IMR-90 (cell line): ENCODE data around the gene MISP3. TPM values are rescaled to one million over a fixed set of nuclear protein-coding genes. Genes with fewer than 3 reads are reported as not detected.

Experiments used
- ATAC-seq: fragments of 200-7000 bp; cut with Tn5 transposase; 2 replicates; pipeline ENCODE4 v1.9.1; 2020; ENCODE audit warnings: low read depth, mild to moderate bottlenecking, moderate library complexity
- BruUV-seq: library from RNA; stranded (reverse); fragments of 400-500 nt; replicated peaks from 2 replicates; lab custom pipeline; 2021; lab: Mats Ljungman, UMichigan
- CTCF ChIA-PET: fragments of 300-600 bp; formaldehyde crosslinking; extraction: SDS; loops from one replicate; lab custom pipeline; 2021; ENCODE audit warnings: antibody characterized with exemption; lab: Yijun Ruan, JAX
- POLR2A ChIA-PET: fragments of 300-600 bp; sonication (Branson Sonifier 250); formaldehyde crosslinking; loops from one replicate; lab custom pipeline; 2022; ENCODE audit warnings: antibody characterized with exemption; ENCODE audit not compliant: unreplicated experiment; lab: Charles Lee
- DNase-seq: peaks from one replicate; pipeline ENCODE4 v3.0.0; 2013
- H2AFZ ChIP-seq: replicated peaks from 2 replicates; pipeline ENCODE3; 2013; ENCODE audit warnings: low read length, mild to moderate bottlenecking; ENCODE audit not compliant: poor library complexity
- H2AK5ac ChIP-seq: 2 replicates; pipeline ENCODE4 v1.6.1; 2013; ENCODE audit warnings: low read depth, low read length, inconsistent platforms
- H2AK9ac ChIP-seq: replicated peaks from 2 replicates; pipeline ENCODE3; 2013; ENCODE audit warnings: mild to moderate bottlenecking, low read depth, low read length, moderate library complexity; ENCODE audit not compliant: poor library complexity
- H2BK120ac ChIP-seq: 2 replicates; pipeline ENCODE4 v1.6.1; 2013; ENCODE audit warnings: low read depth, low read length, inconsistent platforms
- H2BK15ac ChIP-seq: 3 replicates; pipeline ENCODE4 v1.6.1; 2013; ENCODE audit warnings: low read depth, low read length, inconsistent platforms
- H2BK20ac ChIP-seq: 2 replicates; pipeline ENCODE4 v1.6.1; 2013; ENCODE audit warnings: low read depth, mild to moderate bottlenecking, inconsistent platforms, low read length, moderate library complexity
- H2BK5ac ChIP-seq: 2 replicates; pipeline ENCODE4 v1.6.1; 2013; ENCODE audit warnings: mild to moderate bottlenecking, low read depth, low read length, inconsistent platforms; ENCODE audit not compliant: poor library complexity, severe bottlenecking
- H3K14ac ChIP-seq: replicated peaks from 2 replicates; pipeline ENCODE4 v1.6.1; 2013; ENCODE audit warnings: low read depth, low read length, inconsistent platforms
- H3K18ac ChIP-seq: 2 replicates; pipeline ENCODE4 v1.6.1; 2013; ENCODE audit warnings: low read depth, low read length, control low read depth
- H3K23ac ChIP-seq: 2 replicates; pipeline ENCODE4 v1.6.1; 2013; ENCODE audit warnings: low read depth, low read length, inconsistent platforms
- H3K27ac ChIP-seq: 2 replicates; pipeline ENCODE4 v1.5.1; 2013; ENCODE audit warnings: mild to moderate bottlenecking, control low read depth, low read length; ENCODE audit not compliant: insufficient read depth
- H3K27me3 ChIP-seq: 2 replicates; pipeline ENCODE4 v1.6.1; 2013; ENCODE audit warnings: low read length; ENCODE audit not compliant: control insufficient read depth, insufficient read depth
- H3K36me3 ChIP-seq: 2 replicates; pipeline ENCODE4 v1.6.1; 2013; ENCODE audit warnings: low read length, mixed read lengths; ENCODE audit not compliant: control insufficient read depth, insufficient read depth
- H3K4ac ChIP-seq: 2 replicates; pipeline ENCODE4 v1.6.1; 2013; ENCODE audit warnings: low read depth, low read length, inconsistent platforms
- H3K4me1 ChIP-seq: 2 replicates; pipeline ENCODE4 v1.6.1; 2013; ENCODE audit warnings: low read length, mixed read lengths; ENCODE audit not compliant: control insufficient read depth, insufficient read depth
- H3K4me2 ChIP-seq: 2 replicates; pipeline ENCODE4 v1.6.1; 2013; ENCODE audit warnings: low read depth, mild to moderate bottlenecking, control low read depth, low read length, moderate library complexity
- H3K4me3 ChIP-seq: 2 replicates; pipeline ENCODE4 v1.5.1; 2013; ENCODE audit warnings: low read depth, mild to moderate bottlenecking, control low read depth, low read length, moderate library complexity; ENCODE audit not compliant: insufficient read depth
- H3K56ac ChIP-seq: 2 replicates; pipeline ENCODE4 v1.6.1; 2013; ENCODE audit warnings: low read length, inconsistent platforms; ENCODE audit not compliant: insufficient read depth; ENCODE audit errors: extremely low read depth
- H3K79me1 ChIP-seq, 2 experiments: 2 replicates each; pipeline ENCODE4 v1.6.1; 2013; ENCODE audit warnings: low read length in 2 of 2, inconsistent platforms in 1 of 2, low read depth in 1 of 2
- H3K9ac ChIP-seq: 2 replicates; pipeline ENCODE4 v1.6.1; 2013; ENCODE audit warnings: low read depth, low read length, control low read depth
- H3K9me1 ChIP-seq: 2 replicates; pipeline ENCODE4 v1.6.1; 2013; ENCODE audit warnings: low read length, inconsistent platforms; ENCODE audit not compliant: insufficient read depth
- H3K9me3 ChIP-seq: 2 replicates; pipeline ENCODE4 v1.6.1; 2013; ENCODE audit warnings: low read length; ENCODE audit not compliant: control insufficient read depth, insufficient read depth
- H4K20me1 ChIP-seq: 2 replicates; pipeline ENCODE4 v1.6.1; 2013; ENCODE audit warnings: low read length, inconsistent platforms; ENCODE audit not compliant: insufficient read depth
- H4K5ac ChIP-seq: 2 replicates; pipeline ENCODE4 v1.6.1; 2013; ENCODE audit warnings: mild to moderate bottlenecking, low read depth, low read length, control low read depth
- H4K8ac ChIP-seq, 2 experiments: 2 replicates each; pipeline ENCODE4 v1.6.1; 2013; ENCODE audit warnings: low read depth in 2 of 2, low read length in 2 of 2, control low read depth in 1 of 2, inconsistent platforms in 1 of 2
- H4K91ac ChIP-seq: 2 replicates; pipeline ENCODE4 v1.6.1; 2013; ENCODE audit warnings: low read depth, low read length, inconsistent platforms; ENCODE audit not compliant: insufficient read depth
- BHLHE40 ChIP-seq: fragments of 150-350 bp; IDR thresholded peaks from 2 replicates; pipeline ENCODE4 v1.6.1; 2016; ENCODE audit warnings: mild to moderate bottlenecking, low read depth, low read length
- CEBPB ChIP-seq: IDR thresholded peaks from 2 replicates; pipeline ENCODE4 v1.6.1; 2012; ENCODE audit warnings: low read depth, low read length, improper control_type of control experiment
- CHD1 ChIP-seq: IDR thresholded peaks from 2 replicates; pipeline ENCODE4 v1.6.1; 2012; ENCODE audit warnings: low read depth, low read length, improper control_type of control experiment
- ELK1 ChIP-seq: fragments of 150-350 bp; IDR thresholded peaks from 2 replicates; pipeline ENCODE4 v1.6.1; 2016; ENCODE audit warnings: low read depth, mild to moderate bottlenecking, low read length, moderate library complexity, borderline replicate concordance
- FOS ChIP-seq: fragments of 150-350 bp; IDR thresholded peaks from 2 replicates; pipeline ENCODE4 v1.6.1; 2016; ENCODE audit warnings: low read depth, low read length
- MAFK ChIP-seq: IDR thresholded peaks from 2 replicates; pipeline ENCODE4 v1.6.1; 2012; ENCODE audit warnings: low read depth, low read length, improper control_type of control experiment
- MAZ ChIP-seq: IDR thresholded peaks from 2 replicates; pipeline ENCODE4 v1.6.1; 2012; ENCODE audit warnings: low read depth, mild to moderate bottlenecking, low read length, improper control_type of control experiment, moderate library complexity, borderline replicate concordance
- MXI1 ChIP-seq: IDR thresholded peaks from 2 replicates; pipeline ENCODE4 v1.6.1; 2012; ENCODE audit warnings: low read depth, mild to moderate bottlenecking, low read length, moderate library complexity, borderline replicate concordance
- NFE2L2 ChIP-seq: fragments of 150-350 bp; IDR thresholded peaks from 2 replicates; pipeline ENCODE4 v1.6.1; 2016; ENCODE audit warnings: low read depth, mild to moderate bottlenecking, low read length
- POLR2A ChIP-seq: IDR thresholded peaks from 2 replicates; pipeline ENCODE4 v1.6.1; 2012; ENCODE audit warnings: mild to moderate bottlenecking, low read depth, low read length
- RAD21 ChIP-seq: IDR thresholded peaks from 2 replicates; pipeline ENCODE4 v1.6.1; 2012; ENCODE audit warnings: low read length, improper control_type of control experiment
- RCOR1 ChIP-seq: IDR thresholded peaks from 2 replicates; pipeline ENCODE4 v1.6.1; 2012; ENCODE audit warnings: mild to moderate bottlenecking, low read length, improper control_type of control experiment; ENCODE audit not compliant: insufficient replicate concordance
- RFX5 ChIP-seq: IDR thresholded peaks from 2 replicates; pipeline ENCODE4 v1.8.0; 2012; ENCODE audit warnings: low read depth, mild to moderate bottlenecking, low read length, moderate library complexity
- SMC3 ChIP-seq: fragments of 150-350 bp; IDR thresholded peaks from 2 replicates; pipeline ENCODE4 v1.6.1; 2016; ENCODE audit warnings: low read depth, mild to moderate bottlenecking, antibody characterized with exemption, low read length, moderate library complexity
- WGBS, 2 experiments: methylation state at CpG; one replicate each; pipeline versions ENCODE4 v1.1.5 to v1.1.7; 2013; ENCODE audit warnings: missing lambda C conversion rate in 2 of 2; ENCODE audit not compliant: insufficient read length in 1 of 2; ENCODE audit errors: extremely low coverage in 2 of 2; 5-methylcytosine and 5-hydroxymethylcytosine counted together
- dilution Hi-C: fragments of 300-500 bp; cut with HindIII; formaldehyde crosslinking; loops from one replicate; pipeline ENCODE4 v1.14.3; 2018; ENCODE audit warnings: low sequenced_read_pairs; ENCODE audit not compliant: unreplicated experiment
- in situ Hi-C: fragments of 300-500 bp; cut with MboI; formaldehyde crosslinking; loops from 3 replicates; pipeline ENCODE4 v1.14.3; 2019; ENCODE audit warnings: low sequenced_read_pairs, inconsistent platforms, mixed read lengths
- intact Hi-C: fragments of 100-400 bp; cut with micrococcal nuclease; formaldehyde crosslinking; loops from 2 replicates; pipeline ENCODE4 v1.10.0; 2022
- polyA plus RNA-seq, 3 experiments: library from polyadenylated mRNA; depleted of rRNA; stranded (reverse); fragments of >200 nt; gene quantifications; 2 replicates each; pipeline ENCODE4 v1.2.3, GENCODE V29; 2012; ENCODE audit warnings: low replicate concordance in 1 of 3
- total RNA-seq: library from RNA; depleted of rRNA; stranded (reverse); fragments of >200 nt; gene quantifications from 2 replicates; pipeline ENCODE4 v1.2.3, GENCODE V29; 2012
- TF ChIP-seq, protein P1 (sequence below): fragments of 150-350 bp; IDR thresholded peaks from 2 replicates; pipeline ENCODE4 v1.6.1; 2017; ENCODE audit warnings: mild to moderate bottlenecking, antibody characterized with exemption, low read length, low read depth
- TF ChIP-seq, protein P2 (sequence below): conservative IDR thresholded peaks from 2 replicates; pipeline ENCODE4 v1.5.1; 2012; ENCODE audit warnings: mild to moderate bottlenecking, low read depth, low read length, improper control_type of control experiment

The MISP3 gene
- total and polyA plus RNA-seq, 2 of the 4 experiments (the other 2 are of a cell fraction) = under 0.01 to 0.68 TPM

- H2AK5ac ChIP-seq = peak overlapping the region; percentile 32
- POLR2A ChIA-PET = no interaction called here
- no peak overlapping the region; the same call in 1 of the 2 replicates for H4K91ac ChIP-seq
- H3K14ac ChIP-seq = peak overlapping the region; percentile 53
- H2BK5ac ChIP-seq = no peak overlapping the region
- dilution Hi-C loops = no loop called here
- peak overlapping the region; percentile 45; the same call in 1 of the 2 replicates for H3K27ac ChIP-seq
- no peak overlapping the region for H2BK20ac ChIP-seq
- peaks cover 10 to 67% of the 10 kb centered on the region in 2 experiments for H3K79me1 ChIP-seq
- intact Hi-C loops = no loop called here
- CTCF ChIA-PET = interaction anchor here (0.6 to 1.7 kb wide), 2 partner anchors 20 to 330 kb away, joined by 3 to 8 read pairs; partner anchors contain the start of gene ASF1B
- BruUV-seq = no TSS peak
- TF ChIP-seq, protein P1, sequence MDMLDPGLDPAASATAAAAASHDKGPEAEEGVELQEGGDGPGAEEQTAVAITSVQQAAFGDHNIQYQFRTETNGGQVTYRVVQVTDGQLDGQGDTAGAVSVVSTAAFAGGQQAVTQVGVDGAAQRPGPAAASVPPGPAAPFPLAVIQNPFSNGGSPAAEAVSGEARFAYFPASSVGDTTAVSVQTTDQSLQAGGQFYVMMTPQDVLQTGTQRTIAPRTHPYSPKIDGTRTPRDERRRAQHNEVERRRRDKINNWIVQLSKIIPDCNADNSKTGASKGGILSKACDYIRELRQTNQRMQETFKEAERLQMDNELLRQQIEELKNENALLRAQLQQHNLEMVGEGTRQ = no peak
- TF ChIP-seq CEBPB (no peak), SMC3 (no peak), MAFK (no peak), CHD1 (no peak), FOS (no peak), NFE2L2 (no peak), ELK1 (no peak), RCOR1 (no peak), BHLHE40 (no peak), MAZ (no peak), RFX5 (no peak), POLR2A (no peak), MXI1 (no peak), RAD21 (no peak)
- TF ChIP-seq, protein P2, sequence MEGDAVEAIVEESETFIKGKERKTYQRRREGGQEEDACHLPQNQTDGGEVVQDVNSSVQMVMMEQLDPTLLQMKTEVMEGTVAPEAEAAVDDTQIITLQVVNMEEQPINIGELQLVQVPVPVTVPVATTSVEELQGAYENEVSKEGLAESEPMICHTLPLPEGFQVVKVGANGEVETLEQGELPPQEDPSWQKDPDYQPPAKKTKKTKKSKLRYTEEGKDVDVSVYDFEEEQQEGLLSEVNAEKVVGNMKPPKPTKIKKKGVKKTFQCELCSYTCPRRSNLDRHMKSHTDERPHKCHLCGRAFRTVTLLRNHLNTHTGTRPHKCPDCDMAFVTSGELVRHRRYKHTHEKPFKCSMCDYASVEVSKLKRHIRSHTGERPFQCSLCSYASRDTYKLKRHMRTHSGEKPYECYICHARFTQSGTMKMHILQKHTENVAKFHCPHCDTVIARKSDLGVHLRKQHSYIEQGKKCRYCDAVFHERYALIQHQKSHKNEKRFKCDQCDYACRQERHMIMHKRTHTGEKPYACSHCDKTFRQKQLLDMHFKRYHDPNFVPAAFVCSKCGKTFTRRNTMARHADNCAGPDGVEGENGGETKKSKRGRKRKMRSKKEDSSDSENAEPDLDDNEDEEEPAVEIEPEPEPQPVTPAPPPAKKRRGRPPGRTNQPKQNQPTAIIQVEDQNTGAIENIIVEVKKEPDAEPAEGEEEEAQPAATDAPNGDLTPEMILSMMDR = no peak
- peak overlapping the region; percentile 68 for H3K4ac ChIP-seq
- no peak overlapping the region for H4K5ac ChIP-seq
- no peaks in the 10 kb centered on the region for H3K27me3 ChIP-seq
- H2AFZ ChIP-seq = peak overlapping the region; percentile 3
- H2AK9ac ChIP-seq = peak overlapping the region; percentile 70
- H3K9ac ChIP-seq = peak overlapping the region; percentile 78
- H3K4me3 ChIP-seq = peak overlapping the region; percentile 74
- no peak overlapping the region for H2BK15ac ChIP-seq
- H3K4me1 ChIP-seq = peaks cover 26% of the 10 kb centered on the region
- no peak overlapping the region for H3K56ac ChIP-seq
- WGBS, 2 experiments = 0% methylated on average over 4 of the region's 6 CpGs; no CpG with 5 or more reads in 1 of the 2 experiments
- H4K8ac ChIP-seq = no peak overlapping the region
- peaks cover 17% of the 10 kb centered on the region; the same call in 1 of the 2 replicates for H3K9me1 ChIP-seq
- in situ Hi-C loops = no loop called here
- no peak overlapping the region for H2BK120ac ChIP-seq
- H4K20me1 ChIP-seq = peaks cover 8% of the 10 kb centered on the region
- no peaks in the 10 kb centered on the region for H3K9me3 ChIP-seq
- H3K36me3 ChIP-seq = no peaks in the 10 kb centered on the region
- H3K18ac ChIP-seq = no peak overlapping the region
- peak overlapping the region; percentile 98 for H3K4me2 ChIP-seq
- ATAC-seq (no peak), DNase-seq (no peak)
- H3K23ac ChIP-seq = peak overlapping the region; percentile 91
Measured at GRCh38 chr19:14116525-14116917, 43.9 kb downstream of the MISP3 start.
